Fibroblast of skin of scalp (primary cell): ENCODE data around the gene TMEM229A.
"Not testable (repeated sequence)": the region's sequence is repeated elsewhere in the genome, so short reads cannot be mapped to it uniquely, and the experiment has no call there.

Experiments used
- DNase-seq: peaks from one replicate; pipeline ENCODE4 v3.0.0-alpha.2; 2013

TMEM229A gene

GRCh38 chr7:124031919-124032318, 948 bp downstream of the TMEM229A start:
- DNase-seq, result no peak

DNA sequence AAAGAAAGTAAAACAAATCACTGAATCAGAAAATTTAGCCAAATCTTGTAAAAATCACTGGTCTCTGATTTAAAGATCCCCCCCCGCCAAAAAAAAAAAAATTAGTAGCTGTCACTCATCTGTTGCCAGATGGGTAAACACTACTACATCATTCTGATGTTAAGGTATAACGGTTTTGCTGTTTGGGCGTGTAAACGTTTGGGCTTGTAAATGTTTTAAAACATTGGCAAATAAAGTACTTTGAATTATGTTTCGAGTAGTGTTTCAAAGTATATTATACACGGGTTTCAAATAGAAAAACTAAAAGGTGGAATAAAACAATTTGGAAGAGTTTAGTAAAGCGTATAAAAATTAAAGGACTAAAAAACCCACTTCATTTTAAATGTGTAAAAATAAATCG, 1.5 kb downstream of the TMEM229A start:
- no peak for DNase-seq

GRCh38 chr7:124030964-124031363, 1.9 kb downstream of the TMEM229A start:
- DNase-seq, result no peak

- no peak for DNase-seq
These were observed 3.3 kb downstream of the TMEM229A start for GRCh38 chr7:124029396-124030188.

GRCh38 chr7:124027236-124027635, 5.6 kb downstream of the TMEM229A start:
- DNase-seq, result no peak

DNA sequence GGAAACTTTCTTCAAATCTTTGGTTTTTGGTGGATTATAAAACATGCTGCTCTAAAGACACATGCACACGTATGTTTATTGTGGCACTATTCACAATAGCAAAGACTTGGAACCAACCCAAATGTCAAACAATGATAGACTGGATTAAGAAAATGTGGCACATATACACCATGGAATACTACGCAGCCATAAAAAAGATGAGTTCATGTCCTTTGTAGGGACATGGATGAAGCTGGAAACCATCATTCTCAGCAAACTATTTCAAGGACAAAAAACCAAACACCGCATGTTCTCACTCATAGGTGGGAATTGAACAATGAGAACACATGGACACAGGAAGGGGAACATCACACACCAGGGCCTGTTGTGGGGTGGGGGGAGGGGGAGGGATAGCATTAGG, 8.5 kb downstream of the TMEM229A start:
- not testable (repeated sequence) for DNase-seq

DNA sequence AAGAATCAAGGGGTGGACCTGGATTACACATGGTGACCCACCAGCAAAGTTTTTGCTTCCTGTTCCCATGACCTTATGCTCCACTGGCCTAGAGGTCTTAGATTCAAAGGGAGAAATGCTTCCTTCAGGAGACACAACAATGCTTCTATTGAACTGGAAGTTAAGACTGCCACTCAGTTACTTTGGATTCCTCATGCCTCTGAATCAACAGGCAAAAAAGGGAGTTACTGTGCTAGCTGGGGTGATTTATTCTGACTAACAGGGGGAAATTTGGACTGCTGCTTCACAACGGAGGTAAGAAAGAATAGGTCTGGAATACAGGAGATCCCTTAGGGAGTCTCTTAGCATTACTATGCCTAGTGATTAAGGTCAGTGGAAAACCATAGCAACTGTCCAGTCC, 10.3 kb downstream of the TMEM229A start:
- no peak for DNase-seq

DNA sequence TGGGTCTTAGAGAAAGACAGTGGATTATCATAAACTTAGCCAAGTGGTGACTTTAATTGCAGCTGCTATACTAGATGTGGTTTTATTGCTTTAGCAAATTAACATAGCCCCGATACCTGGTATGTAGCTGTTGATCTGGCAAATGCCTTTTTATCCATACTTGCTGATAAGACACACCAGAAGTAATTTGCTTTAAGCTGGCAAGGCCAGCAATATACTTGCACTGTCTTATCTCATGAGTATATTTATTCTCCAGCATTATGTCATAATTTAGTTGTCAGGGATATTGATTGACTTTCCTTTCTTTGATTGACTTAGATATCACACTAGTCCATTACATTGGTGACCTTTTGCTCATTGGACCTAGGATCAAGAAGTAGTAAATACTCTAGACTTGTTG, 12.8 kb downstream of the TMEM229A start:
- no peak for DNase-seq

DNA sequence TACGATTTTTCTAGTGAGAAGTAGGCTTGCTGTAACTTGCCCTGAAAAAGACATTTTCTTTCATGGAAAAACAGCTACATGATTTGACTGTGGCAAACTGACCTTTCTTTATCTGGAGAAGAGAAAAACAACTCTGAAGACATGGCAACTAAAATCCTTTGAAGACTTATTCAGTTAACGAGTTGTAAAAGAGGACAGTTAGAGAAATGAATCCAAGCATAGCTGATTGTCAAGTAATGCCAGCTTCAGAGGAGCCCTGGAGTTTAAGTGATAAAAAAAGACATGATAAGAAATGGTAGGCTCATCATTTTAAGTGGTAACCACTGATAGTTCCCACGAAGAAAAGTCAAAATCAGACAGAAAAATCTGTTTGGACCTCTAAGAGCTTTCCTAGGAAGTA, 19.6 kb downstream of the TMEM229A start:
- no peak for DNase-seq

GRCh38 chr7:124012864-124013263, 20.0 kb downstream of the TMEM229A start:
- no peak for DNase-seq

GRCh38 chr7:124009321-124009720, 23.5 kb downstream of the TMEM229A start:
- DNase-seq, result no peak

- DNase-seq, result not testable (repeated sequence)
These were observed 24.6 kb downstream of the TMEM229A start for GRCh38 chr7:124008296-124008695.

- no peak for DNase-seq
These were observed 33.2 kb downstream of the TMEM229A start for GRCh38 chr7:123999703-124000102.

DNA sequence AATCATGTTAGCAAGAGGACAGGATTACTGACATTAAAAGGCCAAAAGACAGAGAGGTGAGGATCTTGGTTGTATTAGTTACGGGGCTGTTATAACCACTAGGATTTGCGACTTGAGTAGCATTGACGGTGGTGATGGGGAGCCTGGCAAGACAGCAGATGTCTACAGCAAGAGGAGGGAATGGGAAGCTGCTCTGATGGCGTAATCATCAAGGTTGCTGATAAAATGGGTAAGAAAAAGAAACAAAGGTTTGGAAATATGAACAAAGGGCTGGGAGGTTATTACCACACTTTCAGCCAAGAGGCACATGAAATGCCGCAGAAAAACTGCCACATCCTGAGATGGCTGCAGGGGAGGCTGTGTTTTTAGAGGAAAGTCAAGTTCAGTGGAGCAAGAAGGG, 33.9 kb downstream of the TMEM229A start:
- DNase-seq, result no peak

DNA sequence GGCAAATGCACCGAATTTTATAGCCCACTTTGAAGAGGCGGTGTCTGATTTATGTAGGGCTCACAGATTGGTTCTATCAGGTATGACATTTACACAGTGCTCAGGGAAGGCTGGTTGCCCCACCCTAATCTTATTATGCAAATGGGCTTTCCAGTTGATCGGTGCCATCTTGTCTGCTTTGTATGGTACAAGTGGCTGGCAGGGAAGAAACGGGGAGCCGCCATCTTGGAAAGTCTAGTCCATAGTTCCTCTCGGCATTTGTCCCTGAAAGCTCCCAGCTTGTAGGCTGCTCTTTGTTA, 36.6 kb downstream of the TMEM229A start:
- no peak for DNase-seq

- no peak for DNase-seq
These were observed 37.1 kb downstream of the TMEM229A start for GRCh38 chr7:123995617-123996326.

DNA sequence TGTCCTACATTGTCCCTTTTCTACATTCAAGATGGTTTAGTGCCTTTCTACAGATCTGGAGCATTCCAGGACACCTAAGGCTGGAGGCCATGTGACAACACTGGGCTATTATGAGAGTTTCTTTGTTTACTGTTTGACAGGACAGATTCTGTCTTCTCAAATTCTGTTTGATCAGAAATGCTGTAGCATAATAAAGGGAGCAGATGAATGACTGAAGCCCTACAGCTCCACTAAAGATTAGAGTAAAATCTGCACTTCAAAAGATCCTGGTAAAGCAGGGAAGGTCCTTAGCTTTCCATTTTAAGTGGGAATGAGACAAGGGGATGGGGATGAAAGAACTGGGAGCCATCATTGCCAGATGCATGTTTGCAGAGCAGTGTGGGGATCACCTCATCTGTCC, 38.4 kb downstream of the TMEM229A start:
- DNase-seq, result no peak

GRCh38 chr7:123993996-123994395, 38.9 kb downstream of the TMEM229A start:
- no peak for DNase-seq

DNA sequence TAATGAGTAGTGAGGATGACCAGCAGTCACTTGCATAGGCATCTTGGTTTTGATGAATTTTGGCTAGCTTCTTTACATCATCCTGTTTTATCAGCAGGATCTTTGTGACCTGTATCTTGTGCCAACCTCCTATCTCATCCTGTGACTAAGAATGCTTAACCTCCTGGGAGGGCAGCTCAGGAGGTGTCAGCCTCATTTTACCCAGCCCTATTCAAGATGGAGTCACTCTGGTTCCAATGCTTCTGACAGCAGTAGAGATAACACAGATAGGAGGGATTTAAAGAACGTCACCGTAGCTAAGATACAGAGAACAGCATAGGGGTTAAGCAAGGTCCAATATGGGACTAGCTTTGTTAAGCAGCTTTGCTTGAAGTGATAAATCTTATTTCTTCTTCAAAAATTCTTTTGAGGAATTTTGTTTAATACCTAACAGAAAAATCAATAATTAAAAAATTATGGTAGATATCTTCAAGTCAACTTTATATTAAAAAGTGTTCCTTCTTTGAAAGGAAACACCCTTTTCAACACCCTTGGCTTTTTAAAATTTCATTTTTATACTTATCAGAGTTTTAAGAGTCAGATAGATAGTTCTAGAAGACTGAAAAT, 39.9 kb downstream of the TMEM229A start:
- DNase-seq, result no peak

- no peak for DNase-seq
These were observed 45.4 kb downstream of the TMEM229A start for GRCh38 chr7:123987445-123987844.
